D721Med (cell line): ENCODE data around the gene PGM1.

Experiments
- DNase-seq: peaks from one replicate; pipeline ENCODE4 v3.0.0; 2011; ENCODE audit warnings: low spot score; ENCODE audit not compliant: insufficient read length
- FAIRE-seq: peaks from 2 replicates; lab custom pipeline; 2011; peaks lifted over from hg19 to GRCh38; lab: Jason Lieb, UNC
- TF ChIP-seq, protein P1 (sequence below): IDR thresholded peaks from 2 replicates; pipeline ENCODE4 v1.5.1; 2012; ENCODE audit warnings: mild to moderate bottlenecking, control low read depth; ENCODE audit not compliant: insufficient read depth; ENCODE audit errors: missing control alignments

Gene PGM1

DNA sequence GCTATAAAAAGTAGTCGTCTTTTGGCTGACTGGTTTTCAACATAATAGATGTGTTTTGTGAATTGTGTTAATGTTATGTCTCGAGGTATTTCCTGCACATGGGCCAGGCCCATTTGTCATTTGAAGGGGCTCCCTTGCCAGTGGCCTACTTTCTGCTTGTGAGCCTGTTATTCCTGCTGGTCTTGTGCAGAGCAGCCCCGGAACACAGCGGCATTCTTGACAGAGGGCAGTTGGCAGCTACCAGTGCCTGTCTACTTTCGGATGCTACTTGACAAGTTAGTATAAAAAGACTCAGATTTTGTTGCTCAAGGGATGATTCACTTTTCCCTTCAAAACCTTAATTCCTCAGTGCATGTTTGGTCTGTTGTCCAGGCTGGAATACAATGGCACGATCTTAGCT is 28.5 kb downstream of the PGM1 start:
- no peak for DNase-seq
- FAIRE-seq: no peak
- TF ChIP-seq, protein P1, sequence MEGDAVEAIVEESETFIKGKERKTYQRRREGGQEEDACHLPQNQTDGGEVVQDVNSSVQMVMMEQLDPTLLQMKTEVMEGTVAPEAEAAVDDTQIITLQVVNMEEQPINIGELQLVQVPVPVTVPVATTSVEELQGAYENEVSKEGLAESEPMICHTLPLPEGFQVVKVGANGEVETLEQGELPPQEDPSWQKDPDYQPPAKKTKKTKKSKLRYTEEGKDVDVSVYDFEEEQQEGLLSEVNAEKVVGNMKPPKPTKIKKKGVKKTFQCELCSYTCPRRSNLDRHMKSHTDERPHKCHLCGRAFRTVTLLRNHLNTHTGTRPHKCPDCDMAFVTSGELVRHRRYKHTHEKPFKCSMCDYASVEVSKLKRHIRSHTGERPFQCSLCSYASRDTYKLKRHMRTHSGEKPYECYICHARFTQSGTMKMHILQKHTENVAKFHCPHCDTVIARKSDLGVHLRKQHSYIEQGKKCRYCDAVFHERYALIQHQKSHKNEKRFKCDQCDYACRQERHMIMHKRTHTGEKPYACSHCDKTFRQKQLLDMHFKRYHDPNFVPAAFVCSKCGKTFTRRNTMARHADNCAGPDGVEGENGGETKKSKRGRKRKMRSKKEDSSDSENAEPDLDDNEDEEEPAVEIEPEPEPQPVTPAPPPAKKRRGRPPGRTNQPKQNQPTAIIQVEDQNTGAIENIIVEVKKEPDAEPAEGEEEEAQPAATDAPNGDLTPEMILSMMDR: no peak

DNA sequence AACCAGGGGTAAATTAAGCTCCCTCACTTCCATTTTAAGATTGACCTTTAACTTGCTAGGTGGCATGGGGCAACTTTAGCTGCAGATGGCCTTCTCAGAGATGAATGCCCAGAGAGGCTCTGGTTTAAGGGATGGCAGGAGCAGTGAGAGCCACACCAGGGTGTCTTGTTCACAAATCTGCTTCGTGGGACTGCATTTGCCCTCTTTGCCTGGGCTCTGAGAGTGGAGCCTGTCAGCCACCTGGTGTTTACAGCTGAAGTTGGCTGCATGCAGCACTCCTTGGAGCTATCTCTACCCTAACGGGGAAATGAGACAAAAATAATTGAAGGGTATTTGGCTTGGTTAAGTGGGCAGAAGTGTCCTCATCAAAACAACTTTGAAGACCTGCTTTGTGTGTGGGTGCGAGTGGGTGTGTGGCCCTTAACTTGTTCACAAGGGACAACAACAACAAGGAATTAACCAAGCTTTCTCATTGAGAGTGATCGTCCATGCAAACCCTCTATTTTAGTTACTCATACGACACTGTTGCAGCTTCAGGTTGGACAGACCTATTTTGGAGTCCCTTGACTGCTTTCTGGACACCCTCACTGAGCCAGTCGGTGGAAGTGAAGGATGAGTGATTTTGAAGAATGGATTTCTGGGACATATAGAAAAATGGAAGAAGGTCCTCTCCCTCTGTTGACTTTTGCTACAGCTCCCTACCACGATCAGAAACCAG is 29.8 kb downstream of the PGM1 start:
- no peak for DNase-seq
- no peak for FAIRE-seq
- TF ChIP-seq, protein P1: no peak

DNA sequence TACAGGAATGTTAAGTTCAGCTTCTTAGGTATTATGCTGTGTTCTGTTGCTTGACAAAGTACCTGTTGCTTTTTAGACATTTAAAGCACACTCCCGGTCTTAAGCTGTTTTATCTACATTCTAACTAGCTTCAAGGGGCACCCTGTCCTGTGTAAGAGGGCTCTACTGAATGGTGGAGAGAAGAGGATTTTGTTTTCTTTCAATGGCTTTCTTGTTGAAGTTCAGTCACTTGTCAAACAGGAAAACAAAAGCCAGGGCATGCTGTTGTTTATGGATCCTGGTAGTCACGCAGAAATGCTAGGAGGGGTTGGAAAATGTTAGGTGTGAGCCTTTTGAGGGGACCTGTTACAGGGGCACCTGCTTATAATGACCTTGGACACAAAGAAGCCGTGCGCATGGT is 30.7 kb downstream of the PGM1 start:
- TF ChIP-seq, protein P1: no peak
- FAIRE-seq: no peak
- DNase-seq: no peak

DNA sequence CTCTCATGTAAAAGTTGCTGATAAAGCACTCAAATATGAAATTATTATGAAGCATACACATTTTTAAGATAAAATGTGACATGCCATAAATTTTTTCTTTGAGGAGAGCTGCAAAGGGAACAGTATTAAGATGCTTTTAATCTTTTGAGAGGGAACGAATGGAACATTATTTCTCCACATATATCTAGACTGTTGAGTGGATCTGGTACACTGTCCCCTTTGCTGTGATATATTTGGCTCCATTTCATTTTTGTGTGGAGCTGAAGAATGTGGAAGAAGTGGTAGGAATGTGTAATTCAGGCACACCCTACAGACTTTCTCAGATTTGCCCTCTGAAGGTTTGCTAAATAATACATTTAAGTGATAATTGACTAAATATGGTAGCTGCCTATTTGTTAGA is 31.7 kb downstream of the PGM1 start:
- DNase-seq (no peak), FAIRE-seq (no peak)

DNA sequence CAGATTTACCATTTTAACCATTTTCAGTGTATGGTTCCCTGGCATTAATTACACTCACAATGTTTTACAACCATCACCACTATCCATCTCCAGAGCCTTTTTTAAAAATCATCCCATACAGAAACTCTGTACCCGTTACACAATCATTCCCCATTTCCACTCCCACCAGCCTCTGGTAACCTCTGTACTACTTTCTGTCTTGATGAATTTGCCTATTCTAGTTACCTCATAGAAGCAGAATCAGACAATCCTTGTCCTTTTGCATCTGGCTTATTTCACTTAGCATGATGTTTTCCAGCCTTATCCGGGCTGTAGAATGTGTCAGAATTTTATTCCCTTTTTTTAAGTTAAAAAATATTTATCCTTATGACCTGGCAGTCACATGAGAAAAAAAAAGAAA is 33.0 kb downstream of the PGM1 start:
- FAIRE-seq (no peak), DNase-seq (no peak)
- TF ChIP-seq, protein P1: no peak

More for the DNA sequence above, 31.7 kb downstream of the PGM1 start:
- TF ChIP-seq, protein P1: no peak

DNA sequence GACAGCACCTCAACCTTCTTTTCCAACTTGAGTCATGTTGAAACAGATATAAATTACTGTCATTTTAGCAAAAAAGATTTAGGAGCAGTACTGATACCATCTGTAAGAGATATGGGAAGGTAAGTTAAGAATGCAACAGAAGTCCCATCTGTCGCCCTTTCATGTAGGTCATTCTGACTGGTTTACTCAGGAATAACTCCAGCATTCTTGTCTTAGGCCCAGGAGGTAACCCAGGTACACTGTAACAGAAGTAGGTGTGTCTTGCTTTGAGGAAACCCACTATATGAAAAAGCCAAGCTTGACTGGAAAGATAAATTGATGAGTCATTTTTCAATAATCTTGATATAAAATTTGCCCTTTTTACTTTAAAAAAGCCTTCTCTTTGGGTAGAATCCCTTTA is 35.4 kb downstream of the PGM1 start:
- FAIRE-seq: no peak
- TF ChIP-seq, protein P1: no peak
- no peak for DNase-seq

DNA sequence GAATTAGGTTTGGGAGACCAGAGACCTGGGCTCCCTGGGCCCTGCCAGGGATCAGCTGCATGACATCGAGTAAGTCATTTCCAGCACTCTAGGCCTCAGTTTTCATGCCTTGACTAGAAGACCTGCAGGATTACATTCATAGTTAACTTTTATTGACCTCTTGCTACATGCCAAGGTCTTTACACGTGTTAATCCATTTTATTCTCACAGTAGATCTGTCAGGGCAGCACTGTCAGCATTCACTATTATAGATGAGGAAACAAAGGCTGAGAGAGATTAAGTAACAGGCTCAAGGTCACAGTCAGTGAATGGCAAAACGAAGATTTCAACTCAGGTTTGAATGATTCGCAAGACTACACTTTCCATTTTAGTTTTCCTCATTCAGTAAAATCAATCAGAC is 37.0 kb downstream of the PGM1 start:
- TF ChIP-seq, protein P1: no peak
- DNase-seq (no peak), FAIRE-seq (no peak)
